ENCODE measurements around the gene RSPH10B2. TPM values are rescaled to one million over a fixed set of nuclear protein-coding genes. Genes with fewer than 3 reads are reported as not detected.
"Not testable (repeated sequence)": the region's sequence is repeated elsewhere in the genome, so short reads cannot be mapped to it uniquely, and the experiment has no call there.

Gene RSPH10B2
- total and polyA plus RNA-seq, 2 of the 13 experiments (the other 11 are each of a cell fraction or from before 2014, with no cell fraction given): 0.31 TPM; not detected in 1

GRCh38 chr7:6843654-6844053 is 89.8 kb downstream of the RSPH10B2 start:
- POLR2A ChIA-PET: not testable (repeated sequence)
- TF ChIP-seq ZFX (CRISPR knock-in tag; IDR thresholded peaks at IDR 0.05; ENCODE audit: low read depth) (peak; percentile 61), SAP130 (CRISPR knock-in tag; IDR thresholded peaks at IDR 0.05; ENCODE audit: low read depth) (0 out of 2 replicates have a peak, but pooled peaks have one; percentile 16), ZNF574 (CRISPR knock-in tag; IDR thresholded peaks at IDR 0.05) (0 out of 2 replicates have a peak, but pooled peaks have one; percentile 24), ZMYM4 (CRISPR knock-in tag; IDR thresholded peaks at IDR 0.05) (peak; percentile 47; the same call in 1 of the 2 replicates), ZNF501 (CRISPR knock-in tag; IDR thresholded peaks at IDR 0.05) (peak; percentile 46; the same call in 1 of the 2 replicates), ZNF644 (CRISPR knock-in tag; IDR thresholded peaks at IDR 0.05; ENCODE audit: low read depth) (0 out of 2 replicates have a peak, but pooled peaks have one; percentile 19), ASH2L (IDR thresholded peaks at IDR 0.05; ENCODE audit: insufficient read length, low read depth, low read length) (peak; percentile 42), GATAD2A (CRISPR knock-in tag; IDR thresholded peaks at IDR 0.05) (0 out of 2 replicates have a peak, but pooled peaks have one; percentile 4), ZFY (CRISPR knock-in tag; IDR thresholded peaks at IDR 0.05) (peak; percentile 68), YY1 (IDR thresholded peaks at IDR 0.05; ENCODE audit: insufficient read depth, insufficient replicate concordance, low read depth, low read length) (peak; percentile 66), ZNF335 (CRISPR knock-in tag; IDR thresholded peaks at IDR 0.05) (peak; percentile 37; the same call in 1 of the 2 replicates), PAXIP1 (CRISPR knock-in tag; conservative IDR thresholded peaks at IDR 0.05) (peak; percentile 59), PHF8 (CRISPR knock-in tag; IDR thresholded peaks at IDR 0.05) (peak; percentile 28; the same call in 1 of the 2 replicates), WIZ (CRISPR knock-in tag; IDR thresholded peaks at IDR 0.05) (0 out of 2 replicates have a peak, but pooled peaks have one; percentile 7), KDM6A (CRISPR knock-in tag; IDR thresholded peaks at IDR 0.05; ENCODE audit: low read depth) (0 out of 2 replicates have a peak, but pooled peaks have one; percentile 57), HNF4A (CRISPR knock-in tag; IDR thresholded peaks at IDR 0.05) (peak; percentile 76), HNF4G (IDR thresholded peaks at IDR 0.05; ENCODE audit: borderline replicate concordance, low read depth, low read length) (peak; percentile 50), HNF4G (CRISPR knock-in tag; IDR thresholded peaks at IDR 0.05; ENCODE audit: borderline replicate concordance, low read depth) (peak; percentile 44; the same call in 1 of the 2 replicates), FOXO4 (CRISPR knock-in tag; conservative IDR thresholded peaks at IDR 0.05) (0 out of 2 replicates have a peak, but pooled peaks have one; percentile 68)

More at GRCh38 chr7:6843654-6844053, 89.8 kb downstream of the RSPH10B2 start:
- H3K27ac ChIP-seq (ENCODE audit: extremely low read length, insufficient read depth, low read length); CTCF ChIA-PET (ENCODE audit: low intra/inter-chr PET ratio, low total read pairs); in situ Hi-C loops (cut with HindIII; ENCODE audit: extremely low pct_ligation_motif_present, low pct_unique_long_range_greater_than_20kb); BruUV-seq (replicated peaks); H3K9me3 ChIP-seq (ENCODE audit: low read length); FAIRE-seq; ATAC-seq; H3K27me3 ChIP-seq (ENCODE audit: control insufficient read depth in 1 of 2, insufficient read depth in 2 of 2, low read length in 2 of 2); intact Hi-C loops (cut with micrococcal nuclease; ENCODE audit: unreplicated experiment); H2AFZ ChIP-seq (ENCODE audit: low read length); H3K79me2 ChIP-seq (ENCODE audit: insufficient read depth, low read length); H3K36me3 ChIP-seq (replicated peaks in 1 of 2; ENCODE audit: control insufficient read depth in 1 of 2, insufficient read depth in 2 of 2, low read length in 2 of 2); H4K20me1 ChIP-seq (ENCODE audit: insufficient read depth, low read length): not testable (repeated sequence)
- Histone ChIP-seq H3K4me2 (ENCODE audit: low read depth, low read length) (peak overlapping the region; percentile 72), H3K4me1 (ENCODE audit: insufficient read depth, low read length) (peaks cover 36% of the 10 kb centered on the region), H3K9ac (ENCODE audit: insufficient read depth, low read depth, low read length) (peak overlapping the region; percentile 39), H3K4me3 (replicated peaks in 1 of 3; ENCODE audit: insufficient read depth in 1 of 3, low read depth in 2 of 3, low read length in 3 of 3) (peak overlapping the region in 1 of 3 experiments; percentile 40; a peak in 2 of 6 replicates)
- DNase-seq (ENCODE audit: low spot score): peak; percentile 30
- 8% methylated on average over 6 of the region's 6 CpGs for WGBS (ENCODE audit: low lambda C conversion rate)

All from HepG2 (cell line).